GM10266 (cell line): ENCODE data around the gene UBE3C.

ENCODE experiments used
- DNase-seq: peaks from one replicate; pipeline ENCODE4 v3.0.0; 2012; ENCODE audit errors: extremely low spot score
- CTCF ChIP-seq: IDR thresholded peaks from 2 replicates; pipeline ENCODE4 v1.5.1; 2012; ENCODE audit warnings: mild to moderate bottlenecking, low read depth; ENCODE audit not compliant: control insufficient read depth, insufficient read depth; ENCODE audit errors: missing control alignments

Gene UBE3C

GRCh38 chr7:157141525-157142060, 2.9 kb downstream of the UBE3C start:
- TF ChIP-seq CTCF = no peak
- no peak for DNase-seq

- DNase-seq = no peak
- no peak for TF ChIP-seq CTCF
Measured at GRCh38 chr7:157143788-157144187, 5.1 kb downstream of the UBE3C start.

GRCh38 chr7:157149317-157149716, 10.6 kb downstream of the UBE3C start:
- no peak for TF ChIP-seq CTCF

GRCh38 chr7:157150882-157151281, 12.2 kb downstream of the UBE3C start:
- DNase-seq = no peak
- TF ChIP-seq CTCF = no peak

More at GRCh38 chr7:157149317-157149716, 10.6 kb downstream of the UBE3C start:
- no peak for DNase-seq

GRCh38 chr7:157151626-157152339, 13.1 kb downstream of the UBE3C start:
- DNase-seq = no peak
- no peak for TF ChIP-seq CTCF

- no peak for DNase-seq
- TF ChIP-seq CTCF = no peak
Measured at GRCh38 chr7:157152391-157152937, 13.7 kb downstream of the UBE3C start.

DNA sequence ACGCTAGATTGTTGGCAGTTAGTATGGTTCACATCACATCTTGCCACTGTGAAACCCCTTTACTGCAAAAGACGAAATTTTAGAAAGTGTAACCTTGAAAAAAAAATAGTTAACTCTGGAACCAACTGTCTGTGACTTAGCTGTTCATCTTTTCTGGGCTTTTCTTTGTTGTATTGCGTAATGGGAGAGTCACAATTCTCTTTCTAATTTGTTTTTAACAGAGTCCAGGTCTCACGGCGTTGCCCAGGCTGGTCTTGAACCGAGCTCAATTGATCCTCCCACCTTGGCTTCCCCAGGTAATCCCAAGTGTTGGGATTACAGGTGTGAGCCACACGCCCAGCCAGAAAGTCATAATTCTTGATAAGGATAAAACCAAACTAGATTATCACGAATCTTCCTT, 14.5 kb downstream of the UBE3C start:
- no peak for TF ChIP-seq CTCF
- no peak for DNase-seq
